HCT116 (cell line): ENCODE measurements around the gene CTNNA2. TPM values are rescaled to one million over a fixed set of nuclear protein-coding genes. Genes with fewer than 3 reads are reported as not detected.

ENCODE experiments used
- ATAC-seq: fragments of 200-7000 bp; cut with Tn5 transposase; 2 replicates; pipeline ENCODE4 v1.9.1; 2020; ENCODE audit warnings: mild to moderate bottlenecking, moderate library complexity
- BruUV-seq: library from RNA; stranded (reverse); fragments of 400-500 nt; replicated peaks from 2 replicates; lab custom pipeline; 2021; lab: Mats Ljungman, UMichigan
- CTCF ChIA-PET: fragments of 300-600 bp; sonication (Branson Sonifier 250); formaldehyde crosslinking; loops from one replicate; lab custom pipeline; 2021; ENCODE audit warnings: antibody characterized with exemption; lab: Charles Lee
- POLR2A ChIA-PET: fragments of 300-600, 350-600 bp; sonication (Branson Sonifier 250); formaldehyde crosslinking; loops from one replicate; lab custom pipeline; 2021; ENCODE audit warnings: antibody characterized with exemption; lab: Charles Lee
- RAD21 ChIA-PET, 2 experiments: fragments of 300-600 bp; sonication (Branson Sonifier 250); formaldehyde crosslinking; loops; one replicate each; lab custom pipeline; 2023; ENCODE audit warnings: low total read pairs in 2 of 2; ENCODE audit not compliant: uncharacterized antibody in 2 of 2, unreplicated experiment in 2 of 2, low non-redundant PET in 1 of 2; lab: Charles Lee
- DNase-seq: peaks from one replicate; pipeline ENCODE4 v3.0.0-alpha.2; 2010; ENCODE audit warnings: low read depth, low spot score
- H2AFZ ChIP-seq: fragments of 200-600 bp; shearing (Covaris generic), sonication (generic); 2 replicates; pipeline ENCODE4 v1.6.1; 2017; ENCODE audit warnings: low read depth, mixed run types, mixed read lengths, antibody characterized with exemption, low read length; ENCODE audit not compliant: poor library complexity, severe bottlenecking
- H3K27ac ChIP-seq: 2 replicates; pipeline ENCODE4 v1.5.1; 2012; ENCODE audit warnings: low read depth, low read length
- H3K27me3 ChIP-seq: fragments of 200-600 bp; sonication (generic); 2 replicates; pipeline ENCODE4 v1.6.1; 2016; ENCODE audit warnings: mixed run types, low read length, mixed read lengths; ENCODE audit not compliant: insufficient read depth
- H3K36me3 ChIP-seq, 2 experiments: fragments of 200-500 bp in 1 of 2; fragments of 200-600 bp in 1 of 2; sonication (Bioruptor generic) in 1 of 2; sonication (generic) in 1 of 2; 2 replicates each; pipeline versions ENCODE4 v1.5.1 to v1.6.1; 2014 to 2016; ENCODE audit warnings: low read length in 2 of 2, inconsistent platforms in 1 of 2, mixed read lengths in 1 of 2, mixed run types in 1 of 2; ENCODE audit not compliant: insufficient read depth in 2 of 2, control insufficient read depth in 1 of 2
- H3K4me1 ChIP-seq, 2 experiments: fragments of 200-600 bp in 1 of 2; sonication (generic) in 1 of 2; 2 replicates each; pipeline versions ENCODE4 v1.5.1 to v1.6.1; 2012 to 2017; ENCODE audit warnings: low read length in 2 of 2, inconsistent platforms in 1 of 2, mild to moderate bottlenecking in 1 of 2, mixed read lengths in 1 of 2, mixed run types in 1 of 2, moderate library complexity in 1 of 2; ENCODE audit not compliant: insufficient read depth in 2 of 2, control insufficient read depth in 1 of 2
- H3K4me2 ChIP-seq: fragments of 200-600 bp; sonication (generic); 2 replicates; pipeline ENCODE4 v1.6.1; 2017; ENCODE audit warnings: mixed run types, low read length, mixed read lengths
- H3K4me3 ChIP-seq, 2 experiments: fragments of 200-600 bp in 1 of 2; sonication (generic) in 1 of 2; replicated peaks in 1 of 2; 2 replicates each; pipeline ENCODE4 v1.5.1; 2011 to 2016; ENCODE audit warnings: low read length in 2 of 2, control low read depth in 1 of 2, low read depth in 1 of 2, mild to moderate bottlenecking in 1 of 2, mixed read lengths in 1 of 2, mixed run types in 1 of 2
- H3K79me2 ChIP-seq: fragments of 200-600 bp; sonication (generic); 2 replicates; pipeline ENCODE4 v1.6.1; 2017; ENCODE audit warnings: mild to moderate bottlenecking, mixed run types, low read length, moderate library complexity, mixed read lengths; ENCODE audit not compliant: insufficient read depth
- H3K9ac ChIP-seq: fragments of 200-600 bp; sonication (generic); 2 replicates; pipeline ENCODE4 v1.6.1; 2016; ENCODE audit warnings: low read length, mixed read lengths
- H3K9me2 ChIP-seq: fragments of 200-600 bp; sonication (generic), shearing (Covaris generic); 2 replicates; pipeline ENCODE4 v1.6.1; 2017; ENCODE audit warnings: mixed run types, mild to moderate bottlenecking, moderate library complexity; ENCODE audit not compliant: insufficient read depth
- H3K9me3 ChIP-seq, 2 experiments: fragments of 200-500 bp in 1 of 2; fragments of 200-600 bp in 1 of 2; sonication (Bioruptor generic) in 1 of 2; sonication (generic) in 1 of 2; 2 replicates each; pipeline ENCODE4 v1.6.1; 2014 to 2017; ENCODE audit warnings: low read length in 2 of 2, mixed read lengths in 2 of 2, inconsistent platforms in 1 of 2, low read depth in 1 of 2, mild to moderate bottlenecking in 1 of 2, mixed run types in 1 of 2, moderate library complexity in 1 of 2; ENCODE audit not compliant: control insufficient read depth in 1 of 2, insufficient read depth in 1 of 2
- H4K20me1 ChIP-seq: fragments of 200-600 bp; sonication (generic), shearing (Covaris generic); 2 replicates; pipeline ENCODE4 v1.6.1; 2017; ENCODE audit warnings: mixed run types, mild to moderate bottlenecking, moderate library complexity; ENCODE audit not compliant: insufficient read depth
- CBX3 ChIP-seq: IDR thresholded peaks from 2 replicates; pipeline ENCODE4 v1.6.1; 2012; ENCODE audit warnings: low read depth
- CTCF ChIP-seq, 3 experiments: fragments of 200-600 bp in 1 of 3; sonication (generic) in 1 of 3; IDR thresholded peaks in 2 of 3; conservative IDR thresholded peaks in 1 of 3; 2 replicates each; pipeline ENCODE4 v1.5.1; 2012 to 2017; ENCODE audit warnings: low read depth in 2 of 3, low read length in 2 of 3, antibody characterized with exemption in 1 of 3, borderline replicate concordance in 1 of 3, control low read depth in 1 of 3, mild to moderate bottlenecking in 1 of 3, mixed read lengths in 1 of 3, mixed run types in 1 of 3, moderate library complexity in 1 of 3; ENCODE audit not compliant: insufficient read depth in 1 of 3
- EGR1 ChIP-seq: IDR thresholded peaks from 2 replicates; pipeline ENCODE4 v1.6.1; 2012; ENCODE audit warnings: low read depth
- ELF1 ChIP-seq: IDR thresholded peaks from 2 replicates; pipeline ENCODE4 v1.6.1; 2012; ENCODE audit warnings: low read depth, borderline replicate concordance
- EZH2phosphoT487 ChIP-seq: fragments of 200-600 bp; IDR thresholded peaks from 2 replicates; pipeline ENCODE4 v1.6.1; 2018; ENCODE audit warnings: antibody characterized with exemption, borderline replicate concordance
- FOSL1 ChIP-seq: IDR thresholded peaks from 2 replicates; pipeline ENCODE4 v1.6.1; 2012; ENCODE audit warnings: low read depth
- MAX ChIP-seq: IDR thresholded peaks from 2 replicates; pipeline ENCODE4 v1.6.1; 2012
- POLR2A ChIP-seq: IDR thresholded peaks from 2 replicates; pipeline ENCODE4 v1.7.0; 2011; ENCODE audit warnings: borderline replicate concordance; ENCODE audit not compliant: insufficient read depth, insufficient read length; ENCODE audit errors: extremely low read depth
- POLR2AphosphoS5 ChIP-seq: IDR thresholded peaks from 2 replicates; pipeline ENCODE4 v1.6.1; 2011; ENCODE audit warnings: mild to moderate bottlenecking, low read depth, low read length, moderate library complexity
- RAD21 ChIP-seq: IDR thresholded peaks from 2 replicates; pipeline ENCODE4 v1.6.1; 2012; ENCODE audit warnings: low read depth, mild to moderate bottlenecking
- REST ChIP-seq: IDR thresholded peaks from 2 replicates; pipeline ENCODE4 v1.6.1; 2012; ENCODE audit warnings: low read depth
- SIN3A ChIP-seq: IDR thresholded peaks from 2 replicates; pipeline ENCODE4 v1.6.1; 2012; ENCODE audit warnings: low read depth
- SP1 ChIP-seq: IDR thresholded peaks from 2 replicates; pipeline ENCODE4 v1.6.1; 2012; ENCODE audit warnings: low read depth
- SRF ChIP-seq: IDR thresholded peaks from 2 replicates; pipeline ENCODE4 v1.6.1; 2012; ENCODE audit warnings: low read depth
- TCF7L2 ChIP-seq: IDR thresholded peaks from 2 replicates; pipeline ENCODE4 v1.7.0; 2011; ENCODE audit warnings: borderline replicate concordance, inconsistent platforms; ENCODE audit not compliant: insufficient read depth, insufficient read length; ENCODE audit errors: extremely low read depth
- YY1 ChIP-seq: IDR thresholded peaks from 2 replicates; pipeline ENCODE4 v1.6.1; 2011; ENCODE audit warnings: low read length, low read depth, moderate library complexity, mild to moderate bottlenecking; ENCODE audit not compliant: insufficient replicate concordance; ENCODE audit errors: extremely low read depth
- ZBTB33 ChIP-seq: IDR thresholded peaks from 2 replicates; pipeline ENCODE4 v1.6.1; 2011; ENCODE audit warnings: mild to moderate bottlenecking, low read length, moderate library complexity; ENCODE audit not compliant: insufficient replicate concordance; ENCODE audit errors: extremely low read depth
- ZNF274 ChIP-seq: fragments of 200-500 bp; sonication (Bioruptor generic); IDR thresholded peaks from 2 replicates; pipeline ENCODE4 v1.6.1; 2014; ENCODE audit warnings: mild to moderate bottlenecking, low read depth, low read length, inconsistent platforms
- intact Hi-C: fragments of 100-400 bp; cut with micrococcal nuclease; formaldehyde crosslinking; loops from 2 replicates; pipeline ENCODE4 v1.10.0; 2022
- total RNA-seq: library from RNA; stranded (reverse); gene quantifications from one replicate; pipeline ENCODE4 v1.2.1, GENCODE V29; 2021; ENCODE audit not compliant: unreplicated experiment

Gene CTNNA2
- total RNA-seq, 1 experiment from 2014 or later, result not detected

GRCh38 chr2:79721061-79721460, 208.2 kb downstream of the CTNNA2 start (continued):
- TF ChIP-seq EZH2phosphoT487, result no peak
- no peak for TF ChIP-seq ZNF274
- TF ChIP-seq YY1, result no peak
- TF ChIP-seq EGR1, result no peak
- TF ChIP-seq POLR2A, result no peak
- no peak for TF ChIP-seq CBX3
- TF ChIP-seq FOSL1, result no peak
- no peak for TF ChIP-seq ZBTB33
- TF ChIP-seq MAX, result no peak

GRCh38 chr2:79721966-79722365, 209.1 kb downstream of the CTNNA2 start:
- ChIA-PET POLR2A (no interaction called here), CTCF (no interaction called here), RAD21 (no interaction called here)
- no peaks in the 10 kb centered on the region for H3K36me3 ChIP-seq
- no peak overlapping the region for H2AFZ ChIP-seq
- H4K20me1 ChIP-seq, result no peaks in the 10 kb centered on the region
- no peaks in the 10 kb centered on the region for H3K9me2 ChIP-seq
- no peak for ATAC-seq
- no peaks in the 10 kb centered on the region for H3K79me2 ChIP-seq
- no peaks in the 10 kb centered on the region for H3K27me3 ChIP-seq
- no peak overlapping the region for H3K27ac ChIP-seq
- no peak overlapping the region for H3K4me2 ChIP-seq
- intact Hi-C loops, result no loop called here
- DNase-seq, result no peak
- no TSS peak for BruUV-seq
- H3K4me3 ChIP-seq, result no peak overlapping the region
- no peaks in the 10 kb centered on the region for H3K4me1 ChIP-seq
- peaks cover 5 to 18% of the 10 kb centered on the region in 2 experiments; a peak in 2 of 4 replicates for H3K9me3 ChIP-seq
- no peak overlapping the region for H3K9ac ChIP-seq
- TF ChIP-seq SP1 (no peak), POLR2A (no peak), CTCF (IDR thresholded peaks at IDR 0.05 in 2 of 3, conservative IDR thresholded peaks at IDR 0.05 in 1 of 3; ENCODE audit: borderline replicate concordance in 1 of 3, insufficient read depth in 1 of 3, low read depth in 2 of 3, low read length in 2 of 3) (no peak), CBX3 (no peak), SRF (no peak), MAX (no peak), EZH2phosphoT487 (no peak), ELF1 (no peak), REST (no peak), RAD21 (no peak), SIN3A (no peak), TCF7L2 (no peak), EGR1 (no peak), FOSL1 (no peak), POLR2AphosphoS5 (no peak)
